H1 (cell line): ENCODE data around the gene DOC2A. TPM values are rescaled to one million over a fixed set of nuclear protein-coding genes. Genes with fewer than 3 reads are reported as not detected.

Experiments
- CTCF ChIA-PET: fragments of 300-600 bp; sonication (Branson Sonifier 250); formaldehyde crosslinking; loops from one replicate; lab custom pipeline; 2021; ENCODE audit not compliant: partially characterized antibody; lab: Charles Lee
- POLR2A ChIA-PET: fragments of 300-600 bp; sonication (Branson Sonifier 250); formaldehyde crosslinking; loops from one replicate; lab custom pipeline; 2021; ENCODE audit warnings: inconsistent platforms; ENCODE audit not compliant: partially characterized antibody; lab: Charles Lee
- DNase-seq, 2 experiments: peaks; one replicate each; pipeline versions ENCODE4 v3.0.0 to v3.0.0-alpha.2; 2010 to 2022; ENCODE audit warnings: low spot score in 2 of 2, low read depth in 1 of 2, mixed read lengths in 1 of 2
- FAIRE-seq: peaks from 2 replicates; lab custom pipeline; 2011; peaks lifted over from hg19 to GRCh38; lab: Jason Lieb, UNC
- H2AFZ ChIP-seq: 2 replicates; pipeline ENCODE4 v1.8.1; 2012; ENCODE audit warnings: low read length, inconsistent platforms
- H2AK5ac ChIP-seq: 2 replicates; pipeline ENCODE4 v1.6.1; 2013; ENCODE audit warnings: low read depth, low read length
- H2BK120ac ChIP-seq: replicated peaks from 2 replicates; pipeline ENCODE3; 2013; ENCODE audit warnings: low read depth, low read length, inconsistent platforms
- H2BK12ac ChIP-seq: 2 replicates; pipeline ENCODE4 v1.6.1; 2013; ENCODE audit warnings: low read depth, low read length
- H2BK15ac ChIP-seq: 2 replicates; pipeline ENCODE4 v1.6.1; 2013; ENCODE audit warnings: low read length
- H2BK20ac ChIP-seq: 2 replicates; pipeline ENCODE4 v1.6.1; 2013; ENCODE audit warnings: low read length
- H2BK5ac ChIP-seq: 2 replicates; pipeline ENCODE4 v1.6.1; 2013; ENCODE audit warnings: low read depth, low read length
- H3K14ac ChIP-seq: 2 replicates; pipeline ENCODE4 v1.6.1; 2013; ENCODE audit warnings: inconsistent platforms; ENCODE audit not compliant: insufficient read length
- H3K18ac ChIP-seq: 2 replicates; pipeline ENCODE4 v1.6.1; 2013; ENCODE audit warnings: low read length; ENCODE audit errors: extremely low read depth
- H3K23ac ChIP-seq: 2 replicates; pipeline ENCODE4 v1.6.1; 2013; ENCODE audit warnings: inconsistent platforms; ENCODE audit not compliant: insufficient read length
- H3K23me2 ChIP-seq: 2 replicates; pipeline ENCODE4 v1.6.1; 2013; ENCODE audit warnings: low read depth, low read length
- H3K27ac ChIP-seq: 2 replicates; pipeline ENCODE4 v1.6.1; 2011; ENCODE audit warnings: low read depth, low read length, inconsistent platforms
- H3K27me3 ChIP-seq, 4 experiments: replicated peaks in 1 of 4; 1 replicate in 1 of 4; 2 replicates in 3 of 4; pipeline versions ENCODE4 v1.6.1 to v1.8.1; 2011 to 2013; ENCODE audit warnings: low read length in 3 of 4, mild to moderate bottlenecking in 3 of 4, inconsistent platforms in 2 of 4, mixed read lengths in 2 of 4, moderate library complexity in 1 of 4; ENCODE audit not compliant: control insufficient read depth in 3 of 4, insufficient read depth in 3 of 4; ENCODE audit errors: extremely low read depth in 1 of 4
- H3K36me3 ChIP-seq, 4 experiments: 2 replicates each; pipeline versions ENCODE4 v1.6.1 to v1.8.1; 2011 to 2013; ENCODE audit warnings: mild to moderate bottlenecking in 4 of 4, low read length in 3 of 4, moderate library complexity in 2 of 4, control low read depth in 1 of 4, inconsistent platforms in 1 of 4; ENCODE audit not compliant: insufficient read depth in 4 of 4, control insufficient read depth in 2 of 4
- H3K4ac ChIP-seq: replicated peaks from 2 replicates; pipeline ENCODE3; 2013; ENCODE audit warnings: low read length, low read depth, mixed read lengths, inconsistent platforms; ENCODE audit not compliant: insufficient read length
- H3K4me1 ChIP-seq, 4 experiments: replicated peaks in 1 of 4; 1 replicate in 1 of 4; 2 replicates in 3 of 4; pipeline versions ENCODE4 v1.6.1 to v1.8.1; 2011 to 2013; ENCODE audit warnings: low read length in 3 of 4, inconsistent platforms in 2 of 4, mixed read lengths in 1 of 4; ENCODE audit not compliant: insufficient read depth in 4 of 4, control insufficient read depth in 3 of 4
- H3K4me2 ChIP-seq, 2 experiments: 2 replicates each; pipeline versions ENCODE4 v1.6.1 to v1.8.1; 2011 to 2013; ENCODE audit warnings: low read depth in 2 of 2, low read length in 2 of 2, control low read depth in 1 of 2, inconsistent platforms in 1 of 2, mild to moderate bottlenecking in 1 of 2; ENCODE audit not compliant: insufficient read depth in 1 of 2
- H3K4me3 ChIP-seq, 4 experiments: fragments of 200-600, 300-600 bp in 1 of 4; sonication (generic), shearing (Covaris generic), sonication (Bioruptor Twin) in 1 of 4; 2 replicates each; pipeline versions ENCODE4 v1.5.1 to v1.8.1; 2011 to 2016; ENCODE audit warnings: low read length in 4 of 4, low read depth in 3 of 4, control low read depth in 2 of 4, inconsistent platforms in 2 of 4, mild to moderate bottlenecking in 2 of 4, mixed read lengths in 1 of 4, moderate library complexity in 1 of 4; ENCODE audit not compliant: insufficient read depth in 2 of 4; ENCODE audit errors: extremely low read depth in 1 of 4
- H3K56ac ChIP-seq: replicated peaks from 2 replicates; pipeline ENCODE3; 2013; ENCODE audit warnings: low read depth, mild to moderate bottlenecking, mixed read lengths, low read length, inconsistent platforms; ENCODE audit not compliant: insufficient read length
- H3K79me1 ChIP-seq: 2 replicates; pipeline ENCODE4 v1.6.1; 2013; ENCODE audit warnings: low read depth, low read length, control low read depth
- H3K79me2 ChIP-seq, 2 experiments: 2 replicates each; pipeline versions ENCODE4 v1.6.1 to v1.8.1; 2012 to 2013; ENCODE audit warnings: low read length in 2 of 2, mild to moderate bottlenecking in 2 of 2, inconsistent platforms in 1 of 2; ENCODE audit not compliant: insufficient read depth in 2 of 2, control insufficient read depth in 1 of 2
- H3K9ac ChIP-seq, 4 experiments: replicated peaks in 1 of 4; 1 replicate in 1 of 4; 2 replicates in 3 of 4; pipeline versions ENCODE4 v1.6.1 to v1.8.1; 2011 to 2013; ENCODE audit warnings: low read depth in 3 of 4, low read length in 3 of 4, control low read depth in 2 of 4, mild to moderate bottlenecking in 2 of 4, moderate library complexity in 2 of 4, inconsistent platforms in 1 of 4; ENCODE audit errors: extremely low read depth in 1 of 4
- H3K9me3 ChIP-seq, 2 experiments: 2 replicates each; pipeline versions ENCODE4 v1.6.1 to v1.8.1; 2012 to 2013; ENCODE audit warnings: mild to moderate bottlenecking in 2 of 2, moderate library complexity in 2 of 2, control low read depth in 1 of 2, inconsistent platforms in 1 of 2, low read depth in 1 of 2, low read length in 1 of 2, mixed read lengths in 1 of 2; ENCODE audit not compliant: insufficient read depth in 2 of 2
- H4K20me1 ChIP-seq, 2 experiments: replicated peaks in 1 of 2; 2 replicates each; pipeline versions ENCODE3 to v1.8.1; 2011 to 2013; ENCODE audit warnings: inconsistent platforms in 2 of 2, low read length in 2 of 2, mild to moderate bottlenecking in 1 of 2; ENCODE audit not compliant: insufficient read depth in 2 of 2, control insufficient read depth in 1 of 2
- H4K5ac ChIP-seq: 2 replicates; pipeline ENCODE4 v1.6.1; 2013; ENCODE audit warnings: low read length, low read depth, mixed read lengths, inconsistent platforms; ENCODE audit not compliant: insufficient read length
- H4K8ac ChIP-seq: 2 replicates; pipeline ENCODE4 v1.8.0; 2013; ENCODE audit warnings: mild to moderate bottlenecking, moderate library complexity, low read length, inconsistent platforms; ENCODE audit not compliant: insufficient read depth; ENCODE audit errors: extremely low read depth
- H4K91ac ChIP-seq: replicated peaks from 2 replicates; pipeline ENCODE3; 2013; ENCODE audit warnings: low read length, mixed read lengths, inconsistent platforms; ENCODE audit not compliant: insufficient read length
- BCL11A ChIP-seq, 2 experiments: IDR thresholded peaks; one replicate each; pipeline ENCODE4 v1.6.1; 2011; ENCODE audit warnings: low read depth in 2 of 2, low read length in 2 of 2, mild to moderate bottlenecking in 2 of 2
- CHD1 ChIP-seq: IDR thresholded peaks from 2 replicates; pipeline ENCODE4 v1.6.1; 2012; ENCODE audit warnings: low read depth, low read length, improper control_type of control experiment
- CTBP2 ChIP-seq: IDR thresholded peaks from 2 replicates; pipeline ENCODE4 v1.7.0; 2011; ENCODE audit warnings: borderline replicate concordance, mild to moderate bottlenecking, moderate library complexity, mixed read lengths, low read length; ENCODE audit not compliant: insufficient read depth, insufficient read length
- EGR1 ChIP-seq: IDR thresholded peaks from 2 replicates; pipeline ENCODE4 v1.6.1; 2011; ENCODE audit warnings: low read depth, low read length, borderline replicate concordance
- FOSL1 ChIP-seq: IDR thresholded peaks from 2 replicates; pipeline ENCODE4 v1.6.1; 2011; ENCODE audit warnings: mild to moderate bottlenecking, low read depth, low read length, moderate library complexity; ENCODE audit not compliant: insufficient read depth
- GABPA ChIP-seq: IDR thresholded peaks from 2 replicates; pipeline ENCODE4 v1.6.1; 2011; ENCODE audit warnings: mild to moderate bottlenecking, low read length, moderate library complexity, borderline replicate concordance; ENCODE audit not compliant: insufficient read depth
- JUN ChIP-seq: IDR thresholded peaks from 2 replicates; pipeline ENCODE4 v1.6.1; 2011; ENCODE audit warnings: low read depth, mild to moderate bottlenecking, improper control_type of control experiment, low read length
- NANOG ChIP-seq: IDR thresholded peaks from 2 replicates; pipeline ENCODE4 v1.6.1; 2011; ENCODE audit warnings: low read length, low read depth, mild to moderate bottlenecking, inconsistent platforms; ENCODE audit not compliant: insufficient read depth, poor library complexity, severe bottlenecking
- RNF2 ChIP-seq: fragments of 200-900, 300-1000 bp; sonication (generic); IDR thresholded peaks from 2 replicates; pipeline ENCODE4 v1.7.1; 2016; ENCODE audit warnings: borderline replicate concordance, low read depth, mild to moderate bottlenecking, antibody characterized with exemption, low read length; ENCODE audit not compliant: poor library complexity, severe bottlenecking; ENCODE audit errors: missing control alignments
- SP2 ChIP-seq: IDR thresholded peaks from 2 replicates; pipeline ENCODE4 v1.6.1; 2012; ENCODE audit warnings: mild to moderate bottlenecking, low read length, inconsistent platforms
- SRF ChIP-seq: IDR thresholded peaks from 2 replicates; pipeline ENCODE4 v1.6.1; 2011; ENCODE audit warnings: mild to moderate bottlenecking, low read depth, low read length, moderate library complexity
- USF2 ChIP-seq: IDR thresholded peaks from 2 replicates; pipeline ENCODE4 v1.6.1; 2011; ENCODE audit warnings: low read length, improper control_type of control experiment
- WGBS, 2 experiments: shearing (Covaris generic) in 1 of 2; methylation state at CpG; one replicate each; pipeline versions ENCODE4 v1.1.6 to v1.1.7; 2013 to 2015; ENCODE audit warnings: low lambda C conversion rate in 2 of 2, mixed read lengths in 2 of 2, inconsistent platforms in 1 of 2, low coverage in 1 of 2, missing lambda C conversion rate in 1 of 2; ENCODE audit not compliant: insufficient replicate concordance in 2 of 2, insufficient coverage in 1 of 2, insufficient read length in 1 of 2; ENCODE audit errors: extremely low coverage in 1 of 2, missing lambda C conversion rate in 1 of 2; 5-methylcytosine and 5-hydroxymethylcytosine counted together
- polyA plus RNA-seq, 7 experiments: library from polyadenylated mRNA; depleted of rRNA in 3 of 7; stranded (reverse) in 5 of 7; unstranded in 2 of 7; fragments of >200 nt in 5 of 7; fragments of 200-250 nt in 2 of 7; gene quantifications; 1 replicate in 5 of 7; 2 replicates in 1 of 7; 4 replicates in 1 of 7; pipeline versions ENCODE4 v1.2.1 to v1.2.3, GENCODE V29; 2011 to 2013; ENCODE audit warnings: missing spikeins in 2 of 7, mixed read lengths in 2 of 7
- total RNA-seq: library from RNA; stranded (reverse); fragmentation: NEBNext Ultra II Directional; extraction: Animal tissue kit (Norgen Biotek cat#: 25700); gene quantifications from 2 replicates; pipeline ENCODE4 v1.2.1, GENCODE V29; 2021

Gene DOC2A
- total and polyA plus RNA-seq, 2 of the 8 experiments (the other 6 are each of a cell fraction or from before 2014, with no cell fraction given), result 13.9 to 20.7 TPM

GRCh38 chr16:30018731-30019158 lies 7.9 kb upstream of the DOC2A start:
- POLR2A ChIA-PET, result interaction anchor here (0.7 to 2.9 kb wide), 5 partner anchors 9 to 23 kb away, joined by 3 to 11 read pairs (median 6); partner anchors contain the start of genes HIRIP3 and INO80E
- Histone ChIP-seq H3K27ac (no peak overlapping the region), H4K5ac (no peak overlapping the region), H2BK20ac (no peak overlapping the region), H2BK12ac (no peak overlapping the region), H3K4me2 (no peak overlapping the region), H3K56ac (no peak overlapping the region), H3K79me2 (no peaks in the 10 kb centered on the region), H3K79me1 (no peaks in the 10 kb centered on the region), H4K91ac (no peak overlapping the region), H3K9me3 (no peaks in the 10 kb centered on the region), H3K4me1 (no peaks in the 10 kb centered on the region; a peak in 1 of 7 replicates), H3K27me3 (no peaks in the 10 kb centered on the region), H2AFZ (no peak overlapping the region), H3K9ac (no peak overlapping the region), H3K23me2 (0 out of 2 replicates have a peak, but pooled peaks cover 2% of the 10 kb centered on the region), H2BK5ac (no peak overlapping the region), H4K20me1 (no peaks in the 10 kb centered on the region), H3K4me3 (no peak overlapping the region), H3K4ac (no peak overlapping the region), H2BK15ac (no peak overlapping the region), H2BK120ac (no peak overlapping the region), H3K18ac (no peak overlapping the region), H2AK5ac (no peak overlapping the region), H3K36me3 (no peaks in the 10 kb centered on the region), H3K14ac (no peak overlapping the region), H4K8ac (no peak overlapping the region), H3K23ac (no peak overlapping the region)
- DNase-seq (no peak), FAIRE-seq (no peak)
- WGBS, 2 experiments, result 84% methylated on average over 4 of the region's 4 CpGs; no CpG with 5 or more reads in 1 of the 2 experiments
- CTCF ChIA-PET, result interaction anchor here (0.7 to 1.9 kb wide), 9 partner anchors 13 to 261 kb away, joined by 3 to 9 read pairs (median 3); partner anchors contain the start of genes PAGR1, TLCD3B and TMEM219
- TF ChIP-seq FOSL1 (no peak), RNF2 (no peak), BCL11A (IDR thresholded peaks at IDR 0.05; ENCODE audit: low read depth in 2 of 2, low read length in 2 of 2) (no peak), EGR1 (no peak), SP2 (no peak), NANOG (no peak), CHD1 (no peak), CTBP2 (no peak), USF2 (no peak), SRF (no peak), JUN (no peak), GABPA (no peak)
